AG10803 (cell line): ENCODE measurements around the gene UCN3.
A peak's percentile ranks its signal among the peaks of the same experiment; 100 is the strongest.

Source experiments
- DNase-seq: peaks from one replicate; pipeline ENCODE4 v3.0.0; 2010; ENCODE audit warnings: low read depth
- H3K4me3 ChIP-seq: 2 replicates; pipeline ENCODE4 v1.5.1; 2011; ENCODE audit warnings: mild to moderate bottlenecking, low read length, control low read depth
- TF ChIP-seq, protein P1 (sequence below): conservative IDR thresholded peaks from 2 replicates; pipeline ENCODE4 v1.5.1; 2011; ENCODE audit warnings: mild to moderate bottlenecking, low read length, control low read depth, inconsistent platforms

Gene UCN3, protein sequence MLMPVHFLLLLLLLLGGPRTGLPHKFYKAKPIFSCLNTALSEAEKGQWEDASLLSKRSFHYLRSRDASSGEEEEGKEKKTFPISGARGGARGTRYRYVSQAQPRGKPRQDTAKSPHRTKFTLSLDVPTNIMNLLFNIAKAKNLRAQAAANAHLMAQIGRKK

DNA sequence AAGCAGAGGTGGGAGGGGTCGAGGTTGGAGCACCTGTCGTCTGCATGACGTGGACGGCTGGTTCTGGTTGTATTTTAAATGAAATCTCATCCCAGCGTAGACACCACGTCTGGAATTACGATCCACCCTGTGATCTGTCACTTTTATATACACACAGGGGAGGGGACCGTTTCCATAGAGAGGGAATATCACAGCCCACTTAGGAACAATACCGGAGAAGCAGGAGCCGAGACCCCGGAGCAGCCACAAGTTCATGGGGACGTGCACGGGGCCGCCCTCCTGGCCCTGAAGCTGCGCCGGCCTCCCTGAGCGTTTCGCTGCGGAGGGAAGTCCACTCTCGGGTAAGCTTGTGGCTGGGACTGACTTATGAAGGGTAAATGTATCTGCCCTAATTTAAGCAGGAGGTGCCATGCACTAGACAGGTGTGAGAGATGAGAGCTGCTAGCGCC is at the start of gene UCN3:
UCN3 (plus strand) TSS at position 77 of the 449 bp plus-strand sequence. CDS start 8,755 bp downstream, outside the sequence.
- no peak within 1 kb of the TSS for H3K4me3 ChIP-seq
- no peak for DNase-seq
- TF ChIP-seq, protein P1, sequence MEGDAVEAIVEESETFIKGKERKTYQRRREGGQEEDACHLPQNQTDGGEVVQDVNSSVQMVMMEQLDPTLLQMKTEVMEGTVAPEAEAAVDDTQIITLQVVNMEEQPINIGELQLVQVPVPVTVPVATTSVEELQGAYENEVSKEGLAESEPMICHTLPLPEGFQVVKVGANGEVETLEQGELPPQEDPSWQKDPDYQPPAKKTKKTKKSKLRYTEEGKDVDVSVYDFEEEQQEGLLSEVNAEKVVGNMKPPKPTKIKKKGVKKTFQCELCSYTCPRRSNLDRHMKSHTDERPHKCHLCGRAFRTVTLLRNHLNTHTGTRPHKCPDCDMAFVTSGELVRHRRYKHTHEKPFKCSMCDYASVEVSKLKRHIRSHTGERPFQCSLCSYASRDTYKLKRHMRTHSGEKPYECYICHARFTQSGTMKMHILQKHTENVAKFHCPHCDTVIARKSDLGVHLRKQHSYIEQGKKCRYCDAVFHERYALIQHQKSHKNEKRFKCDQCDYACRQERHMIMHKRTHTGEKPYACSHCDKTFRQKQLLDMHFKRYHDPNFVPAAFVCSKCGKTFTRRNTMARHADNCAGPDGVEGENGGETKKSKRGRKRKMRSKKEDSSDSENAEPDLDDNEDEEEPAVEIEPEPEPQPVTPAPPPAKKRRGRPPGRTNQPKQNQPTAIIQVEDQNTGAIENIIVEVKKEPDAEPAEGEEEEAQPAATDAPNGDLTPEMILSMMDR = no peak

DNA sequence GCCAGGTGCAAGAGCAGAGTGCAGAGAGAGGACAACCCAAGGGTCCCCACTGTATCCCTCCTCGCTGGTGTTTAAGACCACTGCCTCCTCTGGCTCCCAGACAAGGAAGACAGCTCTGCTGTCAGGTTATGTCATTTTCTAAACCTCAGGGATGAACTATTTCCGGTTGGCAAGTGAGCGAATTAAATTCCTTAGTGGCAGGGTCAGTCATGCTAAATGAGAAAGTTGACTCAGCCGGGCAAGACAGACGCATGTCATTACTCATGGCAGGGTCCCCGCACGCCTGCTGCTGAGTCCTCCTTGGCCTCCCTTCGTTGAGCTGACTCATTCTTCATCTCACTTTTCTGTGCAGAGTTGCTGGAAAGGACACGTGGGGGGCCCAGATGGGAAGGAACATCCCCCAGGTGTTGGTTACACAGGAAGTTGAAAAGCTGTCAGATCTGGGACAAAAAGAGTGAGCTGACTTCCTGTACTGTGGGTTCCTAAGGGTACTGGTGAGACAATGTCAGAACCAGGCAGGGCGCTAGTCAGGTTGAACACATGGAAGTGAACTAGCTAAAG is 47.1 kb upstream of the UCN3 start:
- TF ChIP-seq, protein P1 = no peak
- H3K4me3 ChIP-seq = no peak overlapping the region
- peak; percentile 72 for DNase-seq

DNA sequence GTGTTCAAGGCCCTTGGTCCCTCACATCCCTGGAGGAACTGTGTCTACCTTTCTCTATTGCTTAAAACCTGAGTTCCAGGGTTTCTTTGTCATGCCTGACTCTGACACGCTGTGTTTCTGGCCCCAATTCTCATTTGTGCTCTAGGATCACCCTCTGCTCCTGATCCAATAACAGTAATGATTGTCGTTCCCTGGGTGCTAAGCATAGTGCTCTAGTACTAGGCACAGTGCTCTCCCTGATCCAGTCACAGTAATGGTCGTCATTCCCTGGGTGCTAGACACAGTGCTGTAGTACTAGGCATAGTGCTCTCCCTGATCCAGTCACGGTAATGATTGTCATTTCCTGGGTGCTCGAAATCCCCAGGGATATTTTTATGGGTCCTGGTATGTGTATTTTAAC is 46.6 kb upstream of the UCN3 start:
- TF ChIP-seq, protein P1 = no peak
- DNase-seq = no peak
- H3K4me3 ChIP-seq = no peak overlapping the region

GRCh38 chr10:5319863-5320262 is 44.9 kb upstream of the UCN3 start:
- H3K4me3 ChIP-seq = no peak overlapping the region
- TF ChIP-seq, protein P1 = no peak
- no peak for DNase-seq

GRCh38 chr10:5321273-5321672 is 43.5 kb upstream of the UCN3 start:
- DNase-seq = no peak
- H3K4me3 ChIP-seq = no peak overlapping the region
- TF ChIP-seq, protein P1 = no peak

GRCh38 chr10:5323446-5323845 is 41.3 kb upstream of the UCN3 start:
- no peak for DNase-seq
- TF ChIP-seq, protein P1 = no peak
- no peak overlapping the region for H3K4me3 ChIP-seq

DNA sequence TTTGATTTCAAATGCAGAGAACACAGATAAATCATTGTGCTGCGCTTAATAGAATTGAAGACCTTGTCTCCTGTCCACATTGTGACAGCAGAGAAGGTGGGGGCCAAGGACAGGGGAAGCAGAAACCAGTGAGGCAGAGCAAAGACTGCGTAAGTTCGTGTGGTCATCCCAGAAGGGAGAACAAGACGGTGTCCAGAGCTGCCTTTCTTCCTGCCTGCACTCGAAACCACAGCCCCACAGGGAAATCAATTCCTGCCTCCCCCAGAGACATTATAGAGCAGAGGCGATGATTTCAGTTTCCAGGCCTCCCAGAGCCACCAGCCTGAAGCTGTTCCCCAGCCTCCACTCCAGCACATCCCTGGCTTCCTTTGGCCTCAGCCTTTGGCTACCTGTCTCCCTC is 39.7 kb upstream of the UCN3 start:
- no peak for DNase-seq
- TF ChIP-seq, protein P1 = no peak
- H3K4me3 ChIP-seq = no peak overlapping the region
